MCF 10A (cell line): ENCODE data around the gene SDK2. TPM values are rescaled to one million over a fixed set of nuclear protein-coding genes. Genes with fewer than 3 reads are reported as not detected.

Experiments
- BruUV-seq: library from RNA; stranded (reverse); fragments of 400-500 nt; replicated peaks from 2 replicates; lab custom pipeline; 2021; lab: Mats Ljungman, UMichigan
- CTCF ChIA-PET: fragments of 300-600 bp; sonication (Branson Sonifier 250); formaldehyde crosslinking; extraction: SDS; loops from one replicate; lab custom pipeline; 2021; ENCODE audit warnings: antibody characterized with exemption, inconsistent platforms; lab: Yijun Ruan, JAX
- POLR2A ChIA-PET: fragments of 300-600, 350-650 bp; sonication (Branson Sonifier 250); formaldehyde crosslinking; extraction: SDS; loops from one replicate; lab custom pipeline; 2020; ENCODE audit warnings: antibody characterized with exemption, inconsistent platforms; lab: Yijun Ruan, JAX
- DNase-seq: peaks from one replicate; pipeline ENCODE4 v3.0.0-alpha.2; 2018; ENCODE audit not compliant: unreplicated experiment
- H3K27ac Mint-ChIP-seq: one replicate; pipeline ENCODE4 v1.8.0; 2022; ENCODE audit warnings: mild to moderate bottlenecking, low read depth, mixed read lengths; ENCODE audit not compliant: unreplicated experiment
- H3K27me3 Mint-ChIP-seq: one replicate; pipeline ENCODE4 v1.8.0; 2022; ENCODE audit warnings: mixed read lengths; ENCODE audit not compliant: insufficient read depth, unreplicated experiment
- H3K36me3 Mint-ChIP-seq: one replicate; pipeline ENCODE4 v1.8.0; 2022; ENCODE audit warnings: mild to moderate bottlenecking, moderate library complexity, mixed read lengths; ENCODE audit not compliant: insufficient read depth, unreplicated experiment
- H3K4me1 Mint-ChIP-seq: one replicate; pipeline ENCODE4 v1.8.0; 2022; ENCODE audit warnings: mixed read lengths; ENCODE audit not compliant: insufficient read depth, unreplicated experiment
- H3K4me3 Mint-ChIP-seq: one replicate; pipeline ENCODE4 v1.8.0; 2022; ENCODE audit warnings: mild to moderate bottlenecking, moderate library complexity, mixed read lengths; ENCODE audit not compliant: unreplicated experiment
- H3K9me3 Mint-ChIP-seq: one replicate; pipeline ENCODE4 v1.8.0; 2022; ENCODE audit warnings: mixed read lengths; ENCODE audit not compliant: unreplicated experiment
- intact Hi-C: fragments of 100-400 bp; cut with micrococcal nuclease; formaldehyde crosslinking; loops from 2 replicates; pipeline ENCODE4 v1.14.1; 2022
- total RNA-seq: library from RNA; stranded (reverse); gene quantifications from 2 replicates; pipeline ENCODE4 v1.2.3, GENCODE V29; 2022
- TF ChIP-seq, protein P1 (sequence below): fragments of 200-600 bp; IDR thresholded peaks from one replicate; pipeline ENCODE4 v1.8.0; 2022; ENCODE audit warnings: antibody characterized with exemption, mild to moderate bottlenecking; ENCODE audit not compliant: unreplicated experiment

SDK2 gene
- total RNA-seq, 1 experiment from 2014 or later: not detected

DNA sequence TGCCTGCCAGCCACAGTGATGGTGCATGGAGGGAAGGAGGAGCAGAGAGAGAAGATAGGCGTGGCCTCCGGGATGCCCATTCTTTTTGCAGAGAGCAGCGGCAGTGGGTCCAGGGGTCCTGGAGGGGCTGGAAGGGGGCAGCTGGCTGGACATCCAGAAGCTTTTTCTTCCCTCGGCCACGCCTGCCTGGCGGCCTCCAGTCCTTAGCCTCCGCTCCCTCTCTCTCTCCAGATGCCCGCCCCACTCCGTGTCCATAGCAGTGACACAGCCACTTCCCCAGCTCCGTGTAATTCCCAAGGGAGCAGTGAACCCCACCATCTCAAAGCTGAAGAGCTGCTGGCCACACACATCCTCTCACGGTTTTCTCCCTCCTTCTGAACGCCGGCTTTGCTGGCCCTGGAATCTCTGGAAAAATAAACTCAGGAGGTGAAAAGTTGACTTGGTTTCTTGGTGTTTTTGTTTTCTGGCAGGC lies 306.2 kb downstream of the SDK2 start:
- no peaks in the 10 kb centered on the region for H3K27me3 Mint-ChIP-seq
- intact Hi-C loops: no loop called here
- CTCF ChIA-PET: interaction anchor here (0.6 kb wide), 1 partner anchor 27 kb away, joined by 4 read pairs; no protein-coding TSS in a partner anchor
- no peaks in the 10 kb centered on the region for H3K9me3 Mint-ChIP-seq
- peaks cover 6% of the 10 kb centered on the region for H3K36me3 Mint-ChIP-seq
- H3K4me3 Mint-ChIP-seq: no peak overlapping the region
- POLR2A ChIA-PET: interaction anchor here (0.6 to 6.5 kb wide), 3 partner anchors 19 to 39 kb away, joined by 3 to 102 read pairs (median 3); partner anchors contain the start of gene CDC42EP4
- TF ChIP-seq, protein P1, sequence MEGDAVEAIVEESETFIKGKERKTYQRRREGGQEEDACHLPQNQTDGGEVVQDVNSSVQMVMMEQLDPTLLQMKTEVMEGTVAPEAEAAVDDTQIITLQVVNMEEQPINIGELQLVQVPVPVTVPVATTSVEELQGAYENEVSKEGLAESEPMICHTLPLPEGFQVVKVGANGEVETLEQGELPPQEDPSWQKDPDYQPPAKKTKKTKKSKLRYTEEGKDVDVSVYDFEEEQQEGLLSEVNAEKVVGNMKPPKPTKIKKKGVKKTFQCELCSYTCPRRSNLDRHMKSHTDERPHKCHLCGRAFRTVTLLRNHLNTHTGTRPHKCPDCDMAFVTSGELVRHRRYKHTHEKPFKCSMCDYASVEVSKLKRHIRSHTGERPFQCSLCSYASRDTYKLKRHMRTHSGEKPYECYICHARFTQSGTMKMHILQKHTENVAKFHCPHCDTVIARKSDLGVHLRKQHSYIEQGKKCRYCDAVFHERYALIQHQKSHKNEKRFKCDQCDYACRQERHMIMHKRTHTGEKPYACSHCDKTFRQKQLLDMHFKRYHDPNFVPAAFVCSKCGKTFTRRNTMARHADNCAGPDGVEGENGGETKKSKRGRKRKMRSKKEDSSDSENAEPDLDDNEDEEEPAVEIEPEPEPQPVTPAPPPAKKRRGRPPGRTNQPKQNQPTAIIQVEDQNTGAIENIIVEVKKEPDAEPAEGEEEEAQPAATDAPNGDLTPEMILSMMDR: no peak
- peaks cover 38% of the 10 kb centered on the region for H3K4me1 Mint-ChIP-seq
- BruUV-seq: no TSS peak
- no peak overlapping the region for H3K27ac Mint-ChIP-seq
- DNase-seq: no peak

DNA sequence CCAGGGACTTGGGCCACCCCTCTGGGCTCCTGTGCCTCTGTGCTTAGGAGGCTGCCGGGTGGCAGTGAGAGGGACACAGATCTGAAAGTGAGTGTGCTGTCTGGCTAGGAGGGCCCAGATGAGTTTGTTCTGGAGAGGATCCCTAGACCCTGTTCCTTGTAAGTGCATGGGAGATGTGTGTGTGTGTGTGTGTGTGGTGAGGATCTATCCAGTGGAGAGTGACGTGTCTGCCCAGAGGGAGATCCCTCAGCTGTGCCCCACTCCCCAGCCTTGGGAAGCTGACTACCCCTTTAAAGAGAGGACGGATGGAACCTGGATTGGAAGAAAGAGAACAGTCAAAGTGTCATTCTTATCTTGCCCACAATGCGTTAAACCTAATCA lies 306.9 kb downstream of the SDK2 start:
- H3K4me3 Mint-ChIP-seq: no peak overlapping the region
- no peak for DNase-seq
- intact Hi-C loops: no loop called here
- BruUV-seq: no TSS peak
- no peaks in the 10 kb centered on the region for H3K9me3 Mint-ChIP-seq
- H3K4me1 Mint-ChIP-seq: peaks cover 37% of the 10 kb centered on the region
- ChIA-PET POLR2A (interaction anchor here (0.6 to 6.5 kb wide), 2 partner anchors 28 to 38 kb away, joined by 3 to 102 read pairs; partner anchors contain the start of gene CDC42EP4), CTCF (interaction anchor here (0.6 kb wide), 1 partner anchor 28 kb away, joined by 4 read pairs; no protein-coding TSS in a partner anchor)
- TF ChIP-seq, protein P1: no peak
- peaks cover 6% of the 10 kb centered on the region for H3K36me3 Mint-ChIP-seq
- H3K27ac Mint-ChIP-seq: no peak overlapping the region
- H3K27me3 Mint-ChIP-seq: no peaks in the 10 kb centered on the region

DNA sequence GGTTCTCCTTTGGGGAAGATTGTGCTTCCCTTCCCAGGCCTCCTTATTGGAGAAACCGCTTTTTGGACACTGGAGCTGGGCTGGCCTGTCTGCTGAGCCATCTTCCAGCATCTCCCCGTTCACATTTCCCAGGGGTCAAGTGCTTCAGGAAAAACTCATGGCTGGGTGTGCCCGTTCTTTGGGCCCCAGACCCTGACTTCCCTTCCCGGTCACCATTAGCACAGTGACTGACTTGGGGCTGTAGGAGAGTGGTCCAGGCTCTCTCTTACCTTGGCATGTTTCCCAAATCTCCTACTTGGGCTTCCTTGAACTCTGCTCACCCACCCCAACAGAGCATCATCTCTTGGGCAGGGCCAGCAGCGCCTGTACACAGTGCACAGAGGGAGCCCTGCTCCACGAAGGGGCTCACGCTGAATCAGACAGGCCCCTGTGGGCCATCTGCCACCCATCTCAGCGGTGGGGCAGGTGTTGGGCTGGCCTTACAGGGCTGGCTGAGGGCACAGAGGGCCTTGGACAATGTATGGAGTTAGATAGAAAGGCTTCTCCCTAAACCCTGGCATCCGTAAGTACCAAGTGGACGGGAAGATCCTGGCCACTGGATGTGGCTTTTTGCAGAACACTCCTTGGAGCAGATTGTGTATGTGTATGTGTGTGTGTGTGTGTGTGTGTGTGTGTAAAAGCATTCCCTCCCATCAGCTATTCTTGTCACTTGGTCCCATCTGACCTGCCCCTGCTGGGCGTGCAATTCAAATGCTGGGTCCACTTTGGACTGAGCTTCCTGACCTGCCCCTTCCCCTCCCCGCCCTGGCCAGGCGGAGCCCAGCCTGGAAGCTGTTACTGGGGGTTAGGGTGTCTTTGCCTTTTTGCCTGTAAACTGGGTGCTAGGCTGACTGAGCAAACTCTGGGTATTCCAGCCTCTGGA lies 307.6 kb downstream of the SDK2 start:
- no TSS peak for BruUV-seq
- POLR2A ChIA-PET: interaction anchor here (0.6 to 6.5 kb wide), 2 partner anchors 28 to 48 kb away, joined by 3 to 102 read pairs; partner anchors contain the start of gene CDC42EP4
- H3K36me3 Mint-ChIP-seq: peaks cover 6% of the 10 kb centered on the region
- H3K4me1 Mint-ChIP-seq: peaks cover 31% of the 10 kb centered on the region
- no peaks in the 10 kb centered on the region for H3K9me3 Mint-ChIP-seq
- H3K27me3 Mint-ChIP-seq: no peaks in the 10 kb centered on the region
- TF ChIP-seq, protein P1: no peak
- H3K27ac Mint-ChIP-seq: no peak overlapping the region
- H3K4me3 Mint-ChIP-seq: no peak overlapping the region
- CTCF ChIA-PET: no interaction called here
- intact Hi-C loops: no loop called here
- no peak for DNase-seq
